Common myeloid progenitor, CD34-positive (primary cell): ENCODE measurements around the gene BTN2A1.

ENCODE experiments used
- CTCF ChIA-PET: fragments of 350-600 bp; sonication (Branson Sonifier 250); formaldehyde crosslinking; loops from one replicate; lab custom pipeline; 2021; ENCODE audit warnings: antibody characterized with exemption; lab: Charles Lee
- POLR2A ChIA-PET: fragments of 350-600 bp; sonication (Branson Sonifier 250); formaldehyde crosslinking; loops from one replicate; lab custom pipeline; 2021; ENCODE audit warnings: antibody characterized with exemption; lab: Charles Lee
- DNase-seq, 3 donors: peaks; one replicate each; pipeline versions ENCODE4 v3.0.0 to v3.0.0-alpha.2; 2013
- H3K27ac ChIP-seq, 2 experiments: 1 replicate in 1 of 2; 2 replicates in 1 of 2; pipeline ENCODE4 v1.7.0; 2013; ENCODE audit warnings: inconsistent platforms in 2 of 2, low read length in 2 of 2, mild to moderate bottlenecking in 2 of 2, low read depth in 1 of 2, moderate library complexity in 1 of 2; ENCODE audit not compliant: severe bottlenecking in 2 of 2, insufficient read depth in 1 of 2, poor library complexity in 1 of 2
- H3K27me3 ChIP-seq, 5 experiments: replicated peaks in 2 of 5; 1 replicate in 3 of 5; 2 replicates in 2 of 5; pipeline versions ENCODE4 v1.6.1 to v1.7.0; 2013; ENCODE audit warnings: low read length in 4 of 5, mild to moderate bottlenecking in 2 of 5, moderate library complexity in 2 of 5, inconsistent platforms in 1 of 5; ENCODE audit not compliant: insufficient read depth in 5 of 5, control insufficient read depth in 4 of 5
- H3K36me3 ChIP-seq, 4 experiments: 1 replicate in 2 of 4; 2 replicates in 2 of 4; pipeline versions ENCODE4 v1.6.1 to v1.7.0; 2013; ENCODE audit warnings: low read length in 3 of 4, control low read depth in 1 of 4, mild to moderate bottlenecking in 1 of 4; ENCODE audit not compliant: control insufficient read depth in 4 of 4, insufficient read depth in 4 of 4
- H3K4me1 ChIP-seq, 4 experiments: 1 replicate in 3 of 4; 2 replicates in 1 of 4; pipeline versions ENCODE4 v1.6.1 to v1.7.1; 2013; ENCODE audit warnings: low read length in 3 of 4, mild to moderate bottlenecking in 3 of 4, control low read depth in 1 of 4, inconsistent platforms in 1 of 4, moderate library complexity in 1 of 4; ENCODE audit not compliant: control insufficient read depth in 4 of 4, insufficient read depth in 4 of 4; ENCODE audit errors: control extremely low read depth in 1 of 4
- H3K4me3 ChIP-seq, 7 experiments: 1 replicate in 4 of 7; 2 replicates in 3 of 7; pipeline versions ENCODE4 v1.5.1 to v1.7.0; 2013; ENCODE audit warnings: mild to moderate bottlenecking in 7 of 7, low read length in 6 of 7, moderate library complexity in 6 of 7, inconsistent platforms in 2 of 7, low read depth in 2 of 7, control low read depth in 1 of 7; ENCODE audit not compliant: insufficient read depth in 4 of 7, control insufficient read depth in 1 of 7; ENCODE audit errors: extremely low read depth in 1 of 7
- H3K9me3 ChIP-seq, 5 experiments: 1 replicate in 4 of 5; 2 replicates in 1 of 5; pipeline versions ENCODE4 v1.6.1 to v1.7.1; 2013; ENCODE audit warnings: low read length in 4 of 5, mild to moderate bottlenecking in 2 of 5, inconsistent platforms in 1 of 5, low read depth in 1 of 5, moderate library complexity in 1 of 5; ENCODE audit not compliant: control insufficient read depth in 4 of 5, insufficient read depth in 2 of 5; ENCODE audit errors: control extremely low read depth in 1 of 5
- WGBS: methylation state at CpG from one replicate; pipeline ENCODE4 v1.1.5; 2013; ENCODE audit not compliant: insufficient coverage; 5-methylcytosine and 5-hydroxymethylcytosine counted together

BTN2A1 gene

DNA sequence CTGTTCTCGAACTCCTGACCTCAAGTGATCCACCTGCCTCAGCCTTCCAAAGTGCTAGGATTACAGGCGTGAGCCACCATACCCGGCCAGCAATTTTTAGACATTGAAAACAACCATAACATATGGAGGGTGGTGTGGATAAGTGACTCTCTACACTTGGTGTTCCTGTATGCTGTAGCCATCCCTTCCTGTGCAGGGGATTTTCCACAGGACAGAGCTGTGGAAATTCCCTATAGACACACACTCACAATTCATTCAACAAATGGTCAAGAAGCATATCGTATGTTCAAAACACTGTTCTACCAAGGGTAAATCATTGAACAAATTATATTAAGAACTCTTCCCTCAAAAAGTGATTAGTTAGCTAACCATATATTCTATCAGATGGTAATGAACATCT lies 6.3 kb downstream of the BTN2A1 start:
- 90% methylated on average over 2 of the region's 4 CpGs for whole genome bisulfite sequencing
- H3K27ac ChIP-seq: no peak overlapping the region
- no peaks in the 10 kb centered on the region for H3K9me3 ChIP-seq
- no peaks in the 10 kb centered on the region for H3K27me3 ChIP-seq
- peaks cover 0 to 18% (median 3%) of the 10 kb centered on the region in 4 experiments for H3K4me1 ChIP-seq
- ChIA-PET POLR2A (no interaction called here), CTCF (interaction anchor here (1.3 kb wide), 1 partner anchor 57 kb away, joined by 3 read pairs; no protein-coding TSS in a partner anchor)
- no peak for DNase-seq
- peaks cover 21 to 88% (median 73%) of the 10 kb centered on the region in 4 experiments for H3K36me3 ChIP-seq
- H3K4me3 ChIP-seq: no peak overlapping the region

DNA sequence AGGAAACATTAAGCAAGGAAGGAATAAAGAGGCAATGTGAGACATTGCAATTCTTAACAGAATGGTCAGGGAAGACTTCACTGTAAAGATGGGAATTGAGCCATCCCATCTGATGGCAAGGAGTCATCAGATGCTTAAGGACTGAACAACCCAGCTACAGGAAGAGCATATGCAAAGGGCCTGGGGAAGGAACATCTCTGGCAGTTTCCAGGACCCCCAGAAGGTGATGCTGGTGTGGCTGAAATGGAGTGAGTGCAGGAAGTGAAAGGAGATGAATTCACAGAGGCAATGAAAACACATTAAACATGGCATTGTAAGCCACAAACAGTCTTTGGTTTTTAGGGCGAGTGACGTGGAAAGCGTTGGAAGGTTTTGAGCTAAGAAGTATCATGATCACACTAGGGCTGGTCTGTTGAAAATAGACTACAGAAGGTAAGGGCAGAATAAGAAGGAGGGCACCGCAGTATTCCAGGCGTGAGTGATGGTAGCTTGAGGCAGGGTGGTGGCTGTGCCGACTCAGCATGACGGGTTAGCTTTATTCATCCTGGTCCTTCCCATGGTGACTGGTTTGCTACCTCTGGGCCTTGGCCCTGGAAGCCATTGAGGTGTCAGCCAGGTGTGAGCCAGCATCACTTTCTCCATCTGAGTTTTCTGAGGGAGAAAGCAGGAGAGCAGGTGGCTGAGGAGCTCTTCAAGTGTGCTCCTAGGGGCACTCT lies 6.8 kb downstream of the BTN2A1 start:
- Histone ChIP-seq H3K4me1 (peaks cover 0 to 12% (median 0%) of the 10 kb centered on the region in 4 experiments), H3K9me3 (no peaks in the 10 kb centered on the region), H3K36me3 (peaks cover 24 to 89% (median 71%) of the 10 kb centered on the region in 4 experiments), H3K27me3 (no peaks in the 10 kb centered on the region), H3K27ac (no peak overlapping the region), H3K4me3 (no peak overlapping the region)
- no peak for DNase-seq
- 95% methylated on average over 7 of the region's 7 CpGs for WGBS
- CTCF ChIA-PET: interaction anchor here (1.0 to 1.3 kb wide), 2 partner anchors 11 to 58 kb away, joined by 3 to 5 read pairs; no protein-coding TSS in a partner anchor
- POLR2A ChIA-PET: no interaction called here

DNA sequence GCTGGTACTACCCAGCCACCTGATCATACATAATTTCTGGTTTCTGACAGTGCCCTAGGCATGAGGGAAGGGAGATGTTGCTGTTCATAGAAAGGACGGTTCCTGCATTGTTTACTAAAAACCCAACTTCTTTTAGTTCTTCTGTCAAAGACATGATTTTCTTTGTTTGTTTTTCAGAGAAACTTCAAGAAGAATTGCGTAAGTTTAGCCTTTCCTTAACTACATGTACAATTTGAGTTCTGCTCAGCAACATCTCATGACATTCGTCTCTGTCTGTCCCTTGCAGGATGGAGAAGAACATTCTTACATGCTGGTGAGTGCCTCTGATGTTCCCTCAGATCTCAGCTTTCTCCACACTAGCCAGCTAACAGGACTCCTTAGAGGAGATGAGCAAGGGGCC lies 8.0 kb downstream of the BTN2A1 start:
- WGBS: 100% methylated on average over 2 of the region's 3 CpGs
- DNase-seq: no peak
- Histone ChIP-seq H3K4me1 (peaks cover 0 to 3% (median 0%) of the 10 kb centered on the region in 4 experiments), H3K9me3 (no peaks in the 10 kb centered on the region), H3K4me3 (no peak overlapping the region), H3K27ac (no peak overlapping the region), H3K36me3 (peaks cover 24 to 78% (median 63%) of the 10 kb centered on the region in 4 experiments), H3K27me3 (no peaks in the 10 kb centered on the region)
- CTCF ChIA-PET: interaction anchor here (1.0 kb wide), 1 partner anchor 9 kb away, joined by 5 read pairs; no protein-coding TSS in a partner anchor
- POLR2A ChIA-PET: no interaction called here

DNA sequence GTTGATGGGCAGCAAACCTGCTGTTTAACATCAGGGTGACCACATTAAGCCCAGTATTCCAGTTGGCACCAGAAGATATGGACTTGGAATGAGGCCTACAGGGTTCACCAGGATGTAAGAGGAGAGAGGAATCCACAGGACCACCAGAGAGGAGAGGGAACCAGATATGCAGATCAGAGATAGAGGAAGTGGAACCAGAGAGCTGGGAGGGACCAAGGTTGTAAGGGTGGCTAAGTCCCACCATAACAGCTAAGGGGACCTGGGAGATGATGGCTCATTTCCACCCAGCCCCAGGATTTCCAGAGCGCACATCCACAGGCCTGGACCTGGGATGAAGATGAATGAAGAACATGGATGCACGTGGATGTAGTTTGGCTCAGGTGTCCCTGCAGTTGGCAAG lies 11.1 kb downstream of the BTN2A1 start:
- POLR2A ChIA-PET: no interaction called here
- peaks cover 0 to 7% (median 0%) of the 10 kb centered on the region in 5 experiments for H3K9me3 ChIP-seq
- DNase-seq: no peak
- WGBS: 93% methylated on average over 2 of the region's 2 CpGs
- H3K27me3 ChIP-seq: no peaks in the 10 kb centered on the region
- no peak overlapping the region for H3K4me3 ChIP-seq
- H3K27ac ChIP-seq: no peak overlapping the region
- CTCF ChIA-PET: no interaction called here
- peaks cover 22 to 55% (median 44%) of the 10 kb centered on the region in 4 experiments for H3K36me3 ChIP-seq
- H3K4me1 ChIP-seq: peaks cover 0 to 9% (median 5%) of the 10 kb centered on the region in 4 experiments

DNA sequence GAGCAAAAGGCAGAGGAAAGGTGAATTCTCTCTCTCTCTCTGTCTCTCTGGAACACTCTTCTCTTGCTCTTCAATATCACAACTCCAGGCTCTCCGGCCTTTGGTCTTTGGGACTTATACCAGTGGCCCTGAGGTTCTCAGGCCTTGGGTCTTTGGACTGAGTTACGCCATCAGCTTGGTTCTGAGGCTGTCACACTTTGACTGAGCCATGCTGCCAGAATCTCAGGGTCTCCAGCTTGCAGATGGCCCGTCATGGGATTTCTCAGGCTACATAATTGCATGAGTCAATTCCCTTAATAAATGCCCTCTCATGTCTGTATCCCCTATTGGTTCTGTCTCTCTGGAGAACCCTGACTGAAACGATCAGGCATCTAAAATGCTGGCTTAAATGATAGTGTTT lies 12.9 kb downstream of the BTN2A1 start:
- Histone ChIP-seq H3K27ac (no peak overlapping the region), H3K27me3 (no peaks in the 10 kb centered on the region), H3K4me1 (peaks cover 7 to 21% (median 14%) of the 10 kb centered on the region in 4 experiments), H3K9me3 (peaks cover 0 to 7% (median 0%) of the 10 kb centered on the region in 5 experiments), H3K36me3 (peaks cover 11 to 37% (median 27%) of the 10 kb centered on the region in 4 experiments), H3K4me3 (no peak overlapping the region)
- 97% methylated on average over 3 of the region's 4 CpGs for WGBS
- POLR2A ChIA-PET: no interaction called here
- CTCF ChIA-PET: interaction anchor here (1.0 kb wide), 1 partner anchor 16 kb away, joined by 4 read pairs; no protein-coding TSS in a partner anchor
- DNase-seq: no peak

DNA sequence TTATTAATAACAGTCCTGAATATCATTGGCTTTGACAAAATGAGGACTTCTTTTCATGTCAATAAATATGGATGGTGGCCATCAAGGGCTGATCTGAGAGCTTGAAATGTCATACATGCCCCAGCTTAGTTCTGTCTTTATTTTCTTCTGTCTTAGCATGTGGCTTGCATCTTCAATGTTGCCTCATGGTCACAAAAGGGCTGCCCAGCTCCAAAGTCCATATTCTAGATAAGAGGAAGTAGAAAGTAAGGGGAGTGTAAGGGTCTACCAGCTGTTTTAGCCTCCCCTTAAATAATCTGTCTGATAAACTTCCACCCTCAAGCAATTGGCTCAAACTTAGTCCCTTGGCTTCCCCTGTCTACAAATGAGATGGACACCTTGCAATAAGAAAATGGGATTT lies 14.2 kb downstream of the BTN2A1 start:
- no peaks in the 10 kb centered on the region for H3K27me3 ChIP-seq
- ChIA-PET POLR2A (no interaction called here), CTCF (interaction anchor here (0.9 to 1.0 kb wide), 2 partner anchors 17 to 30 kb away, joined by 3 read pairs; no protein-coding TSS in a partner anchor)
- H3K9me3 ChIP-seq: peaks cover 0 to 7% (median 0%) of the 10 kb centered on the region in 5 experiments
- no peak overlapping the region for H3K4me3 ChIP-seq
- peaks cover 4 to 24% (median 15%) of the 10 kb centered on the region in 4 experiments for H3K36me3 ChIP-seq
- H3K4me1 ChIP-seq: peaks cover 12 to 31% (median 22%) of the 10 kb centered on the region in 4 experiments
- no peak overlapping the region for H3K27ac ChIP-seq
- DNase-seq: no peak
